H1 (cell line): ENCODE results near the gene PAK5. TPM values are rescaled to one million over a fixed set of nuclear protein-coding genes. Genes with fewer than 3 reads are reported as not detected.

Experiments used
- CTCF ChIA-PET: fragments of 300-600 bp; sonication (Branson Sonifier 250); formaldehyde crosslinking; loops from one replicate; lab custom pipeline; 2021; ENCODE audit not compliant: partially characterized antibody; lab: Charles Lee
- POLR2A ChIA-PET: fragments of 300-600 bp; sonication (Branson Sonifier 250); formaldehyde crosslinking; loops from one replicate; lab custom pipeline; 2021; ENCODE audit warnings: inconsistent platforms; ENCODE audit not compliant: partially characterized antibody; lab: Charles Lee
- DNase-seq, 2 experiments: peaks; one replicate each; pipeline versions ENCODE4 v3.0.0 to v3.0.0-alpha.2; 2010 to 2022; ENCODE audit warnings: low spot score in 2 of 2, low read depth in 1 of 2, mixed read lengths in 1 of 2
- FAIRE-seq: peaks from 2 replicates; lab custom pipeline; 2011; peaks lifted over from hg19 to GRCh38; lab: Jason Lieb, UNC
- H2AFZ ChIP-seq: 2 replicates; pipeline ENCODE4 v1.8.1; 2012; ENCODE audit warnings: low read length, inconsistent platforms
- H2AK5ac ChIP-seq: 2 replicates; pipeline ENCODE4 v1.6.1; 2013; ENCODE audit warnings: low read depth, low read length
- H2BK120ac ChIP-seq: replicated peaks from 2 replicates; pipeline ENCODE3; 2013; ENCODE audit warnings: low read depth, low read length, inconsistent platforms
- H2BK12ac ChIP-seq: 2 replicates; pipeline ENCODE4 v1.6.1; 2013; ENCODE audit warnings: low read depth, low read length
- H2BK15ac ChIP-seq: 2 replicates; pipeline ENCODE4 v1.6.1; 2013; ENCODE audit warnings: low read length
- H2BK20ac ChIP-seq: 2 replicates; pipeline ENCODE4 v1.6.1; 2013; ENCODE audit warnings: low read length
- H2BK5ac ChIP-seq: 2 replicates; pipeline ENCODE4 v1.6.1; 2013; ENCODE audit warnings: low read depth, low read length
- H3K14ac ChIP-seq: 2 replicates; pipeline ENCODE4 v1.6.1; 2013; ENCODE audit warnings: inconsistent platforms; ENCODE audit not compliant: insufficient read length
- H3K18ac ChIP-seq: 2 replicates; pipeline ENCODE4 v1.6.1; 2013; ENCODE audit warnings: low read length; ENCODE audit errors: extremely low read depth
- H3K23ac ChIP-seq: 2 replicates; pipeline ENCODE4 v1.6.1; 2013; ENCODE audit warnings: inconsistent platforms; ENCODE audit not compliant: insufficient read length
- H3K23me2 ChIP-seq: 2 replicates; pipeline ENCODE4 v1.6.1; 2013; ENCODE audit warnings: low read depth, low read length
- H3K27ac ChIP-seq: 2 replicates; pipeline ENCODE4 v1.6.1; 2011; ENCODE audit warnings: low read depth, low read length, inconsistent platforms
- H3K27me3 ChIP-seq, 4 experiments: replicated peaks in 1 of 4; 1 replicate in 1 of 4; 2 replicates in 3 of 4; pipeline versions ENCODE4 v1.6.1 to v1.8.1; 2011 to 2013; ENCODE audit warnings: low read length in 3 of 4, mild to moderate bottlenecking in 3 of 4, inconsistent platforms in 2 of 4, mixed read lengths in 2 of 4, moderate library complexity in 1 of 4; ENCODE audit not compliant: control insufficient read depth in 3 of 4, insufficient read depth in 3 of 4; ENCODE audit errors: extremely low read depth in 1 of 4
- H3K36me3 ChIP-seq, 4 experiments: 2 replicates each; pipeline versions ENCODE4 v1.6.1 to v1.8.1; 2011 to 2013; ENCODE audit warnings: mild to moderate bottlenecking in 4 of 4, low read length in 3 of 4, moderate library complexity in 2 of 4, control low read depth in 1 of 4, inconsistent platforms in 1 of 4; ENCODE audit not compliant: insufficient read depth in 4 of 4, control insufficient read depth in 2 of 4
- H3K4ac ChIP-seq: replicated peaks from 2 replicates; pipeline ENCODE3; 2013; ENCODE audit warnings: low read length, low read depth, mixed read lengths, inconsistent platforms; ENCODE audit not compliant: insufficient read length
- H3K4me1 ChIP-seq, 4 experiments: replicated peaks in 1 of 4; 1 replicate in 1 of 4; 2 replicates in 3 of 4; pipeline versions ENCODE4 v1.6.1 to v1.8.1; 2011 to 2013; ENCODE audit warnings: low read length in 3 of 4, inconsistent platforms in 2 of 4, mixed read lengths in 1 of 4; ENCODE audit not compliant: insufficient read depth in 4 of 4, control insufficient read depth in 3 of 4
- H3K4me2 ChIP-seq, 2 experiments: 2 replicates each; pipeline versions ENCODE4 v1.6.1 to v1.8.1; 2011 to 2013; ENCODE audit warnings: low read depth in 2 of 2, low read length in 2 of 2, control low read depth in 1 of 2, inconsistent platforms in 1 of 2, mild to moderate bottlenecking in 1 of 2; ENCODE audit not compliant: insufficient read depth in 1 of 2
- H3K4me3 ChIP-seq, 4 experiments: fragments of 200-600, 300-600 bp in 1 of 4; sonication (generic), shearing (Covaris generic), sonication (Bioruptor Twin) in 1 of 4; 2 replicates each; pipeline versions ENCODE4 v1.5.1 to v1.8.1; 2011 to 2016; ENCODE audit warnings: low read length in 4 of 4, low read depth in 3 of 4, control low read depth in 2 of 4, inconsistent platforms in 2 of 4, mild to moderate bottlenecking in 2 of 4, mixed read lengths in 1 of 4, moderate library complexity in 1 of 4; ENCODE audit not compliant: insufficient read depth in 2 of 4; ENCODE audit errors: extremely low read depth in 1 of 4
- H3K56ac ChIP-seq: replicated peaks from 2 replicates; pipeline ENCODE3; 2013; ENCODE audit warnings: low read depth, mild to moderate bottlenecking, mixed read lengths, low read length, inconsistent platforms; ENCODE audit not compliant: insufficient read length
- H3K79me1 ChIP-seq: 2 replicates; pipeline ENCODE4 v1.6.1; 2013; ENCODE audit warnings: low read depth, low read length, control low read depth
- H3K79me2 ChIP-seq, 2 experiments: 2 replicates each; pipeline versions ENCODE4 v1.6.1 to v1.8.1; 2012 to 2013; ENCODE audit warnings: low read length in 2 of 2, mild to moderate bottlenecking in 2 of 2, inconsistent platforms in 1 of 2; ENCODE audit not compliant: insufficient read depth in 2 of 2, control insufficient read depth in 1 of 2
- H3K9ac ChIP-seq, 4 experiments: replicated peaks in 1 of 4; 1 replicate in 1 of 4; 2 replicates in 3 of 4; pipeline versions ENCODE4 v1.6.1 to v1.8.1; 2011 to 2013; ENCODE audit warnings: low read depth in 3 of 4, low read length in 3 of 4, control low read depth in 2 of 4, mild to moderate bottlenecking in 2 of 4, moderate library complexity in 2 of 4, inconsistent platforms in 1 of 4; ENCODE audit errors: extremely low read depth in 1 of 4
- H3K9me3 ChIP-seq, 2 experiments: 2 replicates each; pipeline versions ENCODE4 v1.6.1 to v1.8.1; 2012 to 2013; ENCODE audit warnings: mild to moderate bottlenecking in 2 of 2, moderate library complexity in 2 of 2, control low read depth in 1 of 2, inconsistent platforms in 1 of 2, low read depth in 1 of 2, low read length in 1 of 2, mixed read lengths in 1 of 2; ENCODE audit not compliant: insufficient read depth in 2 of 2
- H4K20me1 ChIP-seq, 2 experiments: replicated peaks in 1 of 2; 2 replicates each; pipeline versions ENCODE3 to v1.8.1; 2011 to 2013; ENCODE audit warnings: inconsistent platforms in 2 of 2, low read length in 2 of 2, mild to moderate bottlenecking in 1 of 2; ENCODE audit not compliant: insufficient read depth in 2 of 2, control insufficient read depth in 1 of 2
- H4K5ac ChIP-seq: 2 replicates; pipeline ENCODE4 v1.6.1; 2013; ENCODE audit warnings: low read length, low read depth, mixed read lengths, inconsistent platforms; ENCODE audit not compliant: insufficient read length
- H4K8ac ChIP-seq: 2 replicates; pipeline ENCODE4 v1.8.0; 2013; ENCODE audit warnings: mild to moderate bottlenecking, moderate library complexity, low read length, inconsistent platforms; ENCODE audit not compliant: insufficient read depth; ENCODE audit errors: extremely low read depth
- H4K91ac ChIP-seq: replicated peaks from 2 replicates; pipeline ENCODE3; 2013; ENCODE audit warnings: low read length, mixed read lengths, inconsistent platforms; ENCODE audit not compliant: insufficient read length
- CBX5 ChIP-seq: fragments of 300-800, 300-1000 bp; sonication (generic); IDR thresholded peaks from 2 replicates; pipeline ENCODE4 v1.7.1; 2016; ENCODE audit warnings: antibody characterized with exemption, low read length, low read depth
- EP300 ChIP-seq, 2 experiments: IDR thresholded peaks; 1 replicate in 1 of 2; 2 replicates in 1 of 2; pipeline ENCODE4 v1.6.1; 2011 to 2012; ENCODE audit warnings: low read depth in 2 of 2, low read length in 2 of 2, mild to moderate bottlenecking in 2 of 2, borderline replicate concordance in 1 of 2, inconsistent platforms in 1 of 2, moderate library complexity in 1 of 2
- EZH2 ChIP-seq: fragments of 200-600 bp; sonication (generic); IDR thresholded peaks from 2 replicates; pipeline ENCODE4 v1.7.1; 2012; ENCODE audit warnings: low read depth, mild to moderate bottlenecking, moderate library complexity, low read length, inconsistent platforms; ENCODE audit not compliant: severe bottlenecking
- FOSL1 ChIP-seq: IDR thresholded peaks from 2 replicates; pipeline ENCODE4 v1.6.1; 2011; ENCODE audit warnings: mild to moderate bottlenecking, low read depth, low read length, moderate library complexity; ENCODE audit not compliant: insufficient read depth
- HDAC6 ChIP-seq: IDR thresholded peaks from one replicate; pipeline ENCODE4 v1.7.1; 2012; ENCODE audit warnings: low read depth, mild to moderate bottlenecking, inconsistent platforms, low read length, moderate library complexity
- POLR2A ChIP-seq, 2 experiments: IDR thresholded peaks; 1 replicate in 1 of 2; 2 replicates in 1 of 2; pipeline ENCODE4 v1.6.1; 2011; ENCODE audit warnings: low read depth in 2 of 2, low read length in 2 of 2, mild to moderate bottlenecking in 2 of 2; ENCODE audit errors: control extremely low read depth in 1 of 2
- SIN3A ChIP-seq, 2 experiments: IDR thresholded peaks in 1 of 2; conservative IDR thresholded peaks in 1 of 2; 2 replicates each; pipeline ENCODE4 v1.6.1; 2011 to 2012; ENCODE audit warnings: low read length in 2 of 2, improper control_type of control experiment in 1 of 2, low read depth in 1 of 2, mild to moderate bottlenecking in 1 of 2
- WGBS, 2 experiments: shearing (Covaris generic) in 1 of 2; methylation state at CpG; one replicate each; pipeline versions ENCODE4 v1.1.6 to v1.1.7; 2013 to 2015; ENCODE audit warnings: low lambda C conversion rate in 2 of 2, mixed read lengths in 2 of 2, inconsistent platforms in 1 of 2, low coverage in 1 of 2, missing lambda C conversion rate in 1 of 2; ENCODE audit not compliant: insufficient replicate concordance in 2 of 2, insufficient coverage in 1 of 2, insufficient read length in 1 of 2; ENCODE audit errors: extremely low coverage in 1 of 2, missing lambda C conversion rate in 1 of 2; 5-methylcytosine and 5-hydroxymethylcytosine counted together
- polyA plus RNA-seq, 7 experiments: library from polyadenylated mRNA; depleted of rRNA in 3 of 7; stranded (reverse) in 5 of 7; unstranded in 2 of 7; fragments of >200 nt in 5 of 7; fragments of 200-250 nt in 2 of 7; gene quantifications; 1 replicate in 5 of 7; 2 replicates in 1 of 7; 4 replicates in 1 of 7; pipeline versions ENCODE4 v1.2.1 to v1.2.3, GENCODE V29; 2011 to 2013; ENCODE audit warnings: missing spikeins in 2 of 7, mixed read lengths in 2 of 7
- total RNA-seq: library from RNA; stranded (reverse); fragmentation: NEBNext Ultra II Directional; extraction: Animal tissue kit (Norgen Biotek cat#: 25700); gene quantifications from 2 replicates; pipeline ENCODE4 v1.2.1, GENCODE V29; 2021

PAK5 gene
- total and polyA plus RNA-seq, 2 of the 8 experiments (the other 6 are each of a cell fraction or from before 2014, with no cell fraction given), result 0.54 to 0.80 TPM

- H3K27me3 ChIP-seq, result peaks cover 0 to 36% (median 17%) of the 10 kb centered on the region in 4 experiments; a peak in 6 of 7 replicates
- 0 out of 2 replicates have a peak, but pooled peaks cover 1% of the 10 kb centered on the region for H3K23me2 ChIP-seq
- peak; percentile 7 for FAIRE-seq
- no peak overlapping the region for H3K18ac ChIP-seq
- no peak for TF ChIP-seq SIN3A (conservative IDR thresholded peaks at IDR 0.05 in 1 of 2, IDR thresholded peaks at IDR 0.05 in 1 of 2; ENCODE audit: low read depth in 1 of 2, low read length in 2 of 2)
- TF ChIP-seq HDAC6, result no peak
- no peak for TF ChIP-seq EP300 (IDR thresholded peaks at IDR 0.05; ENCODE audit: borderline replicate concordance in 1 of 2, low read depth in 2 of 2, low read length in 2 of 2)
- no peak for TF ChIP-seq EZH2
- TF ChIP-seq CBX5, result no peak
- no peak for TF ChIP-seq POLR2A (IDR thresholded peaks at IDR 0.05; ENCODE audit: control extremely low read depth in 1 of 2, low read depth in 2 of 2, low read length in 2 of 2)
- TF ChIP-seq FOSL1, result no peak
- H2BK20ac ChIP-seq, result no peak overlapping the region
- H2AK5ac ChIP-seq, result no peak overlapping the region
- H3K36me3 ChIP-seq, result no peaks in the 10 kb centered on the region
- 0 out of 4 replicates have a peak, but pooled peaks cover 2 to 3% of the 10 kb centered on the region in 2 experiments for H3K9me3 ChIP-seq
- ChIA-PET POLR2A (interaction anchor here (0.7 kb wide), 1 partner anchor 724 kb away, joined by 3 read pairs; no protein-coding TSS in a partner anchor), CTCF (interaction anchor here (0.7 to 4.0 kb wide), 11 partner anchors 9 to 178 kb away, joined by 3 to 15 read pairs (median 4); no protein-coding TSS in a partner anchor)
- H2BK120ac ChIP-seq, result no peak overlapping the region
- H4K8ac ChIP-seq, result no peak overlapping the region
- no peak overlapping the region; a peak in 1 of 4 replicates for H3K4me2 ChIP-seq
- no peak overlapping the region for H3K4ac ChIP-seq
- no peak overlapping the region for H3K4me3 ChIP-seq
- H4K91ac ChIP-seq, result no peak overlapping the region
- H3K4me1 ChIP-seq, result peaks cover 20 to 42% (median 28%) of the 10 kb centered on the region in 4 experiments
- no peak overlapping the region for H3K14ac ChIP-seq
- H3K23ac ChIP-seq, result no peak overlapping the region
- H2BK15ac ChIP-seq, result no peak overlapping the region
- H2BK5ac ChIP-seq, result no peak overlapping the region
- no peaks in the 10 kb centered on the region for H3K79me2 ChIP-seq
- H3K56ac ChIP-seq, result no peak overlapping the region
- H3K79me1 ChIP-seq, result no peaks in the 10 kb centered on the region
- no peak overlapping the region for H3K9ac ChIP-seq
- DNase-seq, result no peak
- no peak overlapping the region for H2AFZ ChIP-seq
- no peaks in the 10 kb centered on the region for H4K20me1 ChIP-seq
- 64% methylated on average over 3 of the region's 3 CpGs; no CpG with 5 or more reads in 1 of the 2 experiments for WGBS, 2 experiments
- H4K5ac ChIP-seq, result no peak overlapping the region
- H2BK12ac ChIP-seq, result peak overlapping the region; percentile 41
- H3K27ac ChIP-seq, result no peak overlapping the region
Observed at GRCh38 chr20:9571783-9572182, 267.1 kb downstream of the PAK5 start.
